GM12864 (cell line): ENCODE data around the gene PITX1.
A peak's percentile ranks its signal among the peaks of the same experiment; 100 is the strongest.
"Not testable (repeated sequence)": the region's sequence is repeated elsewhere in the genome, so short reads cannot be mapped to it uniquely, and the experiment has no call there.

Source experiments
- DNase-seq: peaks from one replicate; pipeline ENCODE4 v3.0.0-alpha.2; 2011; ENCODE audit warnings: low read depth
- H3K4me3 ChIP-seq: 2 replicates; pipeline ENCODE4 v1.5.1; 2011; ENCODE audit warnings: mild to moderate bottlenecking, low read depth, low read length, control low read depth
- TF ChIP-seq, protein P1 (sequence below): IDR thresholded peaks from 2 replicates; pipeline ENCODE4 v1.5.1; 2011; ENCODE audit warnings: low read depth, mild to moderate bottlenecking, moderate library complexity, low read length, control low read depth, inconsistent platforms; ENCODE audit errors: missing control alignments

PITX1 gene

DNA sequence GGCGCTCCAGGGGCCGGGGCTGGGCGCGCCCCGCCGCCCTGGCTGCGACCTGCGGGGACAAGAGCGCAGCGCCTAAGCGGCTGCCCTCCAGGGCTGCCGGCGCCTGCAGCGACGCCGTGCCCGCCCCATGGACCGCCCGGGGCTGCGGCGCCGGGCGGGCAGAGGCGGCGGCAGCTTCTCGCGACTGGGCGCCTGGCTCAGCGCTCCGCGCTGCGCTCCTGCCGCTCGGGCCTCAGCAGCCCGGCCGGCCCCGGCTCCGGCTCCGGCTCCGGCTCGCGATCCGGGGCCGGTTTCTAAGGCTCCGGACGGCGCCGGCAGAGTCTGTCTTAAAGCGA lies at the start of gene PITX1:
TSS of gene PITX1 (minus strand) at position 328 of the 335 bp plus-strand sequence. CDS start 347 bp downstream, outside the sequence.
- no peak for DNase-seq
- TF ChIP-seq, protein P1, sequence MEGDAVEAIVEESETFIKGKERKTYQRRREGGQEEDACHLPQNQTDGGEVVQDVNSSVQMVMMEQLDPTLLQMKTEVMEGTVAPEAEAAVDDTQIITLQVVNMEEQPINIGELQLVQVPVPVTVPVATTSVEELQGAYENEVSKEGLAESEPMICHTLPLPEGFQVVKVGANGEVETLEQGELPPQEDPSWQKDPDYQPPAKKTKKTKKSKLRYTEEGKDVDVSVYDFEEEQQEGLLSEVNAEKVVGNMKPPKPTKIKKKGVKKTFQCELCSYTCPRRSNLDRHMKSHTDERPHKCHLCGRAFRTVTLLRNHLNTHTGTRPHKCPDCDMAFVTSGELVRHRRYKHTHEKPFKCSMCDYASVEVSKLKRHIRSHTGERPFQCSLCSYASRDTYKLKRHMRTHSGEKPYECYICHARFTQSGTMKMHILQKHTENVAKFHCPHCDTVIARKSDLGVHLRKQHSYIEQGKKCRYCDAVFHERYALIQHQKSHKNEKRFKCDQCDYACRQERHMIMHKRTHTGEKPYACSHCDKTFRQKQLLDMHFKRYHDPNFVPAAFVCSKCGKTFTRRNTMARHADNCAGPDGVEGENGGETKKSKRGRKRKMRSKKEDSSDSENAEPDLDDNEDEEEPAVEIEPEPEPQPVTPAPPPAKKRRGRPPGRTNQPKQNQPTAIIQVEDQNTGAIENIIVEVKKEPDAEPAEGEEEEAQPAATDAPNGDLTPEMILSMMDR: no peak
- peak within 1 kb of the TSS; percentile 46 for H3K4me3 ChIP-seq

- H3K4me3 ChIP-seq, DNase-seq: not testable (repeated sequence)
Measured at GRCh38 chr5:135083334-135083733, 49.3 kb upstream of the PITX1 start.

- DNase-seq: no peak
- TF ChIP-seq, protein P1: no peak
- no peak overlapping the region for H3K4me3 ChIP-seq
Measured at GRCh38 chr5:135081240-135081639, 47.2 kb upstream of the PITX1 start.

DNA sequence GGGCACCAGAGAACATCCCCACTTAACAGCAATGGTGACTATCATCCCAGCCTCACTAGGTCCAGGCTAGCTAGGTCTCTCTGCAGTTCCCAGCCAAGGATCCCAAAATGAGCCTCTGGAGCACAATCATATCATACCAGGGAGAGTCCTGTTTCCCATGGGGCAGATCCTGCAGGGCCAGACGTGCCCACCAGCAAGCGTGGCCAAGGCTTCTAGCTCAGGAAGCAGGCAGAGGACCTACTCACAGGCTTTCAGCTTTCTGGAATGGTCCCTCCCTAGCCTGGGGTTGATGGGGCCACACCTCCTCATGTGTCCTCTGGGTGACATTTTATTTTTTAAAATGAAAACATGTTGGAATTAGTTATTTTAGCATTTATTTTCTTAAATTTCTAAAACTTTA lies 45.7 kb upstream of the PITX1 start:
- DNase-seq: no peak
- no peak overlapping the region for H3K4me3 ChIP-seq
- TF ChIP-seq, protein P1: no peak

GRCh38 chr5:135079099-135079681 lies 45.2 kb upstream of the PITX1 start:
- TF ChIP-seq, protein P1: no peak
- H3K4me3 ChIP-seq: no peak overlapping the region
- no peak for DNase-seq

- H3K4me3 ChIP-seq: no peak overlapping the region
- TF ChIP-seq, protein P1: no peak
- DNase-seq: no peak
Measured at GRCh38 chr5:135076801-135077200, 42.8 kb upstream of the PITX1 start.

DNA sequence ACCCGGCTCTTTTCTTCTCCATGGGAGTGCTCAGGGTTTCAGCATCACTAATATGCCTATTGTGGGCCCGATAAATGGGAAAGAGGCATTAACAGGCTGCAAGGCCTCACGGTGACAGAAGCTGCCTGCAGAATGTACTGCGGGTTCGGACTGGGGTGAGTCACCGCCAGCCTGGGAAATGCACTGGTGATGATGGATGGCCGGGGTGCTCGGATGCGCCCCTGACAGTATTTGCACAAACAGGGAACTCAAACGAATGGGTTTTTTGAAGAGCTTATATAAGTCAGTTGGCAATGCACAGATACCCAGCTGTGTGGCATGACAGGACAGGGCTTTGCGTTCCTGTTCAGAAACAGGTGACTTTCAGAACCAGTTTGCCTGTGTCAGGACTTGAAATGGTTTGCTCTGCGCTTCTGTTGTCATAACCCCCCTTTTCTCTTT lies 42.0 kb upstream of the PITX1 start:
- DNase-seq: no peak
- TF ChIP-seq, protein P1: no peak
- H3K4me3 ChIP-seq: no peak overlapping the region
